ENCODE results near the gene SLC25A53. TPM values are rescaled to one million over a fixed set of nuclear protein-coding genes. Genes with fewer than 3 reads are reported as not detected.

The SLC25A53 gene
- total and polyA plus RNA-seq, 10 of the 15 experiments (the other 5 are each of a cell fraction or from before 2014, with no cell fraction given): 4.1 to 11.4 (median 7.6) TPM

- TF ChIP-seq, protein P1, sequence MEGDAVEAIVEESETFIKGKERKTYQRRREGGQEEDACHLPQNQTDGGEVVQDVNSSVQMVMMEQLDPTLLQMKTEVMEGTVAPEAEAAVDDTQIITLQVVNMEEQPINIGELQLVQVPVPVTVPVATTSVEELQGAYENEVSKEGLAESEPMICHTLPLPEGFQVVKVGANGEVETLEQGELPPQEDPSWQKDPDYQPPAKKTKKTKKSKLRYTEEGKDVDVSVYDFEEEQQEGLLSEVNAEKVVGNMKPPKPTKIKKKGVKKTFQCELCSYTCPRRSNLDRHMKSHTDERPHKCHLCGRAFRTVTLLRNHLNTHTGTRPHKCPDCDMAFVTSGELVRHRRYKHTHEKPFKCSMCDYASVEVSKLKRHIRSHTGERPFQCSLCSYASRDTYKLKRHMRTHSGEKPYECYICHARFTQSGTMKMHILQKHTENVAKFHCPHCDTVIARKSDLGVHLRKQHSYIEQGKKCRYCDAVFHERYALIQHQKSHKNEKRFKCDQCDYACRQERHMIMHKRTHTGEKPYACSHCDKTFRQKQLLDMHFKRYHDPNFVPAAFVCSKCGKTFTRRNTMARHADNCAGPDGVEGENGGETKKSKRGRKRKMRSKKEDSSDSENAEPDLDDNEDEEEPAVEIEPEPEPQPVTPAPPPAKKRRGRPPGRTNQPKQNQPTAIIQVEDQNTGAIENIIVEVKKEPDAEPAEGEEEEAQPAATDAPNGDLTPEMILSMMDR (IDR thresholded peaks at IDR 0.05 in 2 of 3, conservative IDR thresholded peaks at IDR 0.05 in 1 of 3; ENCODE audit: control insufficient read depth in 2 of 3, extremely low read depth in 1 of 3, insufficient read depth in 1 of 3, low read depth in 3 of 3, low read length in 3 of 3): no peak
Observed at GRCh38 chrX:104108955-104109354, 47.9 kb downstream of the SLC25A53 start (continued).

- H2AFZ ChIP-seq (ENCODE audit: control insufficient read depth, low read depth, low read length): no peak overlapping the region
- 42% methylated on average over 11 of the region's 11 CpGs for WGBS (ENCODE audit: insufficient coverage, insufficient replicate concordance, low lambda C conversion rate, missing lambda C conversion rate)
- no peak for FAIRE-seq
- TF ChIP-seq ZNF274 (IDR thresholded peaks at IDR 0.05; ENCODE audit: insufficient read depth, insufficient read length): no peak
- H3K9ac ChIP-seq (ENCODE audit: control insufficient read depth, insufficient read depth, low read length): no peak overlapping the region
- no TSS peak for BruUV-seq (replicated peaks)
- no peaks in the 10 kb centered on the region for H4K20me1 ChIP-seq (ENCODE audit: control insufficient read depth, insufficient read depth)
- H3K9me3 ChIP-seq (replicated peaks; ENCODE audit: control insufficient read depth, insufficient read depth, low read length): no peaks in the 10 kb centered on the region
- CTCF ChIA-PET: interaction anchor here (1.1 kb wide), 2 partner anchors 14 to 261 kb away, joined by 3 to 5 read pairs; no protein-coding TSS in a partner anchor
- H3K4me1 ChIP-seq (ENCODE audit: control insufficient read depth, insufficient read depth, low read length): no peaks in the 10 kb centered on the region
- RAD21 ChIA-PET (ENCODE audit: unreplicated experiment): no interaction called here
- H3K27ac ChIP-seq (ENCODE audit: control insufficient read depth, insufficient read depth): no peak overlapping the region
- no peak for DNase-seq (ENCODE audit: low read depth, low spot score)
- no peak overlapping the region for H3K4me3 ChIP-seq
- no peak for ATAC-seq
- no peaks in the 10 kb centered on the region for H3K27me3 ChIP-seq (replicated peaks in 1 of 2; ENCODE audit: control insufficient read depth in 2 of 2, insufficient read depth in 2 of 2, low read length in 1 of 2)
- in situ Hi-C loops (cut with MboI): no loop called here
- no peaks in the 10 kb centered on the region for H3K79me2 ChIP-seq (ENCODE audit: control insufficient read depth, insufficient read depth, low read length)
- POLR2A ChIA-PET: no interaction called here
- H3K36me3 ChIP-seq (ENCODE audit: control insufficient read depth in 2 of 2, insufficient read depth in 2 of 2, low read length in 1 of 2): no peaks in the 10 kb centered on the region
- SMC1A ChIA-PET (ENCODE audit: uncharacterized antibody, unreplicated experiment): no interaction called here
- no peak overlapping the region for H3K4me2 ChIP-seq (ENCODE audit: control insufficient read depth, insufficient read depth)
- intact Hi-C loops (cut with micrococcal nuclease; ENCODE audit: unreplicated experiment): no loop called here
Observed at GRCh38 chrX:104105330-104106262, 51.2 kb downstream of the SLC25A53 start.

All from GM12878 (cell line).